Naive thymus-derived CD4-positive, alpha-beta T cell (primary cell): ENCODE data around the gene CALHM6. TPM values are rescaled to one million over a fixed set of nuclear protein-coding genes. Genes with fewer than 3 reads are reported as not detected.

ENCODE experiments used
- ATAC-seq: fragments of 150-1000 bp; cut with Tn5 transposase; 2 replicates; pipeline ENCODE4 v1.10.0; 2021; ENCODE audit warnings: mild to moderate bottlenecking, moderate library complexity
- CTCF ChIA-PET: fragments of 350-600 bp; sonication (Branson Sonifier 250); formaldehyde crosslinking; loops from one replicate; lab custom pipeline; 2021; ENCODE audit warnings: antibody characterized with exemption; lab: Charles Lee
- POLR2A ChIA-PET: fragments of 350-600 bp; sonication (Branson Sonifier 250); formaldehyde crosslinking; loops from one replicate; lab custom pipeline; 2021; ENCODE audit warnings: antibody characterized with exemption, inconsistent platforms; lab: Charles Lee
- DNase-seq, 9 donors: peaks; one replicate each; pipeline versions ENCODE4 v3.0.0 to v3.0.0-alpha.2; 2020 to 2022; ENCODE audit warnings: mixed read lengths in 1 of 9
- H3K27ac ChIP-seq: one replicate; pipeline ENCODE4 v1.7.0; 2013; ENCODE audit warnings: mild to moderate bottlenecking, low read depth, low read length, moderate library complexity
- H3K27me3 ChIP-seq, 2 donors: one replicate each; pipeline ENCODE4 v1.7.0; 2013; ENCODE audit warnings: low read length in 2 of 2, mild to moderate bottlenecking in 2 of 2, moderate library complexity in 2 of 2; ENCODE audit not compliant: control insufficient read depth in 2 of 2, insufficient read depth in 2 of 2
- H3K36me3 ChIP-seq, 3 experiments: 1 replicate in 2 of 3; 2 replicates in 1 of 3; pipeline ENCODE4 v1.7.0; 2013; ENCODE audit warnings: low read length in 3 of 3, mild to moderate bottlenecking in 3 of 3, moderate library complexity in 1 of 3; ENCODE audit not compliant: insufficient read depth in 3 of 3, control insufficient read depth in 2 of 3
- H3K4me1 ChIP-seq, 2 donors: one replicate each; pipeline ENCODE4 v1.7.0; 2013; ENCODE audit warnings: low read length in 2 of 2, mild to moderate bottlenecking in 2 of 2, moderate library complexity in 1 of 2; ENCODE audit not compliant: control insufficient read depth in 2 of 2, insufficient read depth in 2 of 2
- H3K4me3 ChIP-seq: 2 replicates; pipeline ENCODE4 v1.7.0; 2013; ENCODE audit warnings: mild to moderate bottlenecking, low read length
- H3K9me3 ChIP-seq, 3 experiments: 1 replicate in 2 of 3; 2 replicates in 1 of 3; pipeline ENCODE4 v1.7.0; 2013; ENCODE audit warnings: low read length in 3 of 3; ENCODE audit not compliant: control insufficient read depth in 2 of 3
- H3K27ac Mint-ChIP-seq, 9 donors: one replicate each; pipeline ENCODE4 v1.8.0; 2020 to 2022; ENCODE audit warnings: mixed read lengths in 9 of 9, mild to moderate bottlenecking in 8 of 9, moderate library complexity in 5 of 9, inconsistent platforms in 2 of 9
- H3K27me3 Mint-ChIP-seq, 5 donors: one replicate each; pipeline ENCODE4 v1.8.0; 2021 to 2022; ENCODE audit warnings: mixed read lengths in 5 of 5, mild to moderate bottlenecking in 1 of 5
- H3K36me3 Mint-ChIP-seq, 5 donors: one replicate each; pipeline ENCODE4 v1.8.0; 2020 to 2022; ENCODE audit warnings: mixed read lengths in 5 of 5, mild to moderate bottlenecking in 3 of 5, inconsistent platforms in 1 of 5
- H3K4me1 Mint-ChIP-seq, 7 donors: one replicate each; pipeline ENCODE4 v1.8.0; 2020 to 2022; ENCODE audit warnings: mixed read lengths in 7 of 7, mild to moderate bottlenecking in 3 of 7, inconsistent platforms in 1 of 7
- H3K4me3 Mint-ChIP-seq, 10 donors: one replicate each; pipeline ENCODE4 v1.8.0; 2020 to 2022; ENCODE audit warnings: mild to moderate bottlenecking in 10 of 10, mixed read lengths in 10 of 10, moderate library complexity in 6 of 10, inconsistent platforms in 2 of 10
- H3K9me3 Mint-ChIP-seq, 11 donors: one replicate each; pipeline ENCODE4 v1.8.0; 2020 to 2022; ENCODE audit warnings: mixed read lengths in 11 of 11, mild to moderate bottlenecking in 4 of 11, inconsistent platforms in 1 of 11, moderate library complexity in 1 of 11
- intact Hi-C, 2 donors: fragments of 100-400 bp; cut with micrococcal nuclease; formaldehyde crosslinking; loops; one replicate each; pipeline ENCODE4 v1.15.1; 2023
- polyA plus RNA-seq, 2 donors: library from polyadenylated mRNA; unstranded; fragments of 300-500 nt; fragmentation: Illumina TruSeq; gene quantifications; one replicate each; pipeline ENCODE4 v1.2.3, GENCODE V29; 2021
- total RNA-seq, 6 experiments: library from RNA in 5 of 6; stranded (reverse) in 5 of 6; gene quantifications; 1 replicate in 5 of 6; 2 replicates in 1 of 6; pipeline ENCODE4 v1.2.3 and lab custom pipeline; 2021 to 2026

CALHM6 gene
- total and polyA plus RNA-seq, 7 experiments from 2014 or later = 3.0 to 79.3 (median 16.3) TPM

GRCh38 chr6:116422238-116422637, 38.9 kb upstream of the CALHM6 start:
- H3K27ac Mint-ChIP-seq = no peak overlapping the region
- Histone ChIP-seq H3K36me3 (no peaks in the 10 kb centered on the region), H3K27me3 (no peaks in the 10 kb centered on the region), H3K4me1 (no peaks in the 10 kb centered on the region), H3K4me3 (no peak overlapping the region), H3K9me3 (no peaks in the 10 kb centered on the region), H3K27ac (no peak overlapping the region)
- no peak for DNase-seq
- H3K27me3 Mint-ChIP-seq = peaks cover 0 to 2% (median 0%) of the 10 kb centered on the region in 5 donors
- no peaks in the 10 kb centered on the region for H3K4me1 Mint-ChIP-seq
- H3K4me3 Mint-ChIP-seq = no peak overlapping the region
- H3K9me3 Mint-ChIP-seq = no peaks in the 10 kb centered on the region
- ATAC-seq = no peak
- intact Hi-C loops = no loop called here
- peaks cover 0 to 10% (median 0%) of the 10 kb centered on the region in 5 donors for H3K36me3 Mint-ChIP-seq
- ChIA-PET POLR2A (no interaction called here), CTCF (no interaction called here)

DNA sequence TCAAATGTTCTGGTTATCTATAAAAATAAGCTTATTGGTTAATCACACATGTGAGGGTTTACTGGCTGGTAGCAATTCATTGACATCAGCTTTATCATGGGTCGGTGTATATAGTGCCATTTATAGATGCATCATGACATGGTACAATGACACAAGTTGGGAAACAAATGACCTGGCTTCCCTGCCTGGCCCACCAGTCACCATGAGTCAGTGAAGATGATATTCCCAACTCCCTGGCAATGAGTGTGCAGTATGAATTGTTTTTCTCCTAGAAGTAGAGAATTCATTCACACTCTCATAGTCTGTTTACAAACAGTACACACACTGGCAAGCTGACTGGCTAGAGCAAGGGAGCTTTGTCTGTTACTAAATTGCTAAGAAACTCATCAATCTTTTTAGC, 37.2 kb upstream of the CALHM6 start:
- peaks cover 0 to 10% (median 0%) of the 10 kb centered on the region in 5 donors for H3K36me3 Mint-ChIP-seq
- H3K27ac Mint-ChIP-seq = no peak overlapping the region
- ChIA-PET POLR2A (no interaction called here), CTCF (no interaction called here)
- H3K4me1 ChIP-seq = no peaks in the 10 kb centered on the region
- ATAC-seq (no peak), DNase-seq (no peak)
- no peaks in the 10 kb centered on the region for H3K36me3 ChIP-seq
- H3K4me3 Mint-ChIP-seq = no peak overlapping the region
- H3K4me1 Mint-ChIP-seq = no peaks in the 10 kb centered on the region
- intact Hi-C loops = no loop called here
- no peak overlapping the region for H3K27ac ChIP-seq
- H3K4me3 ChIP-seq = no peak overlapping the region
- H3K27me3 ChIP-seq = no peaks in the 10 kb centered on the region
- no peaks in the 10 kb centered on the region for H3K9me3 Mint-ChIP-seq
- peaks cover 0 to 2% (median 0%) of the 10 kb centered on the region in 5 donors for H3K27me3 Mint-ChIP-seq
- H3K9me3 ChIP-seq = no peaks in the 10 kb centered on the region

DNA sequence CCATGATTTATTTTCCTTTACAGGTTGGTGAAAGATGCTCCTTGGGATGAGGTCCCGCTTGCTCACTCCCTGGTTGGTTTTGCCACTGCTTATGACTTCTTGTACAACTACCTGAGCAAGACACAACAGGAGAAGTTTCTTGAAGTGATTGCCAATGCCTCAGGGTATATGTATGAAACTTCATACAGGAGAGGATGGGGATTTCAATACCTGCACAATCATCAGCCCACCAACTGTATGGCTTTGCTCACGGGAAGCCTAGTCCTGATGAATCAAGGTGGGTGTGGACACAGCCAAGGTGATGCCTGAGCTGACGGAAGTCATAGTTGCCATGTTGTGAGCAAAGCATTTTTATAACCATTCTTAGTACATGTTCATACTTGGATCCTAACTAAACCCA, 34.6 kb upstream of the CALHM6 start:
- CTCF ChIA-PET = no interaction called here
- H3K9me3 ChIP-seq = no peaks in the 10 kb centered on the region

DNA sequence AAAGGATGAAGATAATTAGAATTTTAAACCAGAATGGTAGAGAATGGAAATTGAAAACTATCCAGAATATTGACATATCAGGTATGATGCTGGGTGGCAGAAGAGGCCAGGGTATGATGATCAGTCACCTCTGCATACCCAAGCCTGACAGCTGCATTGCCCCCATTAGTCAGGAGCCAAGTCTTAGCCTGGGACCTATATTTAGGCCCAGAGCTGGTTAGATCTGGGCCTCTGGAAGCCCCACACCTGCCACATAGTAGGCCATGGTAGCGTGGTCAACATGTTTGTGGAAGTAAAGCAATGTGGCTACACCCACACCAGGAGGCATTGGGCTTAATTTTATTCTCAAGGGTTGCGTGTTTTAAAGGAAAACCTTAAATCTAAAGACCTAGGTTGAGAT, 32.1 kb upstream of the CALHM6 start:
- ChIA-PET POLR2A (no interaction called here), CTCF (no interaction called here)
- Mint-ChIP-seq H3K27me3 (peaks cover 0 to 2% (median 0%) of the 10 kb centered on the region in 5 donors), H3K27ac (no peak overlapping the region), H3K9me3 (no peaks in the 10 kb centered on the region), H3K4me1 (no peaks in the 10 kb centered on the region), H3K36me3 (peaks cover 0 to 10% (median 0%) of the 10 kb centered on the region in 5 donors), H3K4me3 (no peak overlapping the region)
- intact Hi-C loops = no loop called here
- H3K27ac ChIP-seq = no peak overlapping the region
- H3K4me1 ChIP-seq = no peaks in the 10 kb centered on the region
- no peaks in the 10 kb centered on the region for H3K9me3 ChIP-seq
- DNase-seq (no peak), ATAC-seq (no peak)
- no peaks in the 10 kb centered on the region for H3K36me3 ChIP-seq
- no peak overlapping the region for H3K4me3 ChIP-seq
- no peaks in the 10 kb centered on the region for H3K27me3 ChIP-seq

More for the DNA sequence above, 34.6 kb upstream of the CALHM6 start:
- intact Hi-C loops = no loop called here
- Histone ChIP-seq H3K4me1 (no peaks in the 10 kb centered on the region), H3K27me3 (no peaks in the 10 kb centered on the region), H3K36me3 (no peaks in the 10 kb centered on the region), H3K27ac (no peak overlapping the region), H3K4me3 (no peak overlapping the region)
- Mint-ChIP-seq H3K9me3 (no peaks in the 10 kb centered on the region), H3K4me1 (no peaks in the 10 kb centered on the region), H3K27ac (no peak overlapping the region), H3K4me3 (no peak overlapping the region), H3K27me3 (peaks cover 0 to 2% (median 0%) of the 10 kb centered on the region in 5 donors), H3K36me3 (peaks cover 0 to 10% (median 0%) of the 10 kb centered on the region in 5 donors)
- POLR2A ChIA-PET = no interaction called here
- no peak for ATAC-seq
- DNase-seq = no peak

- POLR2A ChIA-PET = no interaction called here
- CTCF ChIA-PET = no interaction called here
- no peaks in the 10 kb centered on the region for H3K9me3 Mint-ChIP-seq
- no peak overlapping the region for H3K4me3 Mint-ChIP-seq
- H3K27ac Mint-ChIP-seq = no peak overlapping the region
- H3K36me3 Mint-ChIP-seq = peaks cover 0 to 9% (median 0%) of the 10 kb centered on the region in 5 donors
- intact Hi-C loops = no loop called here
- H3K36me3 ChIP-seq = no peaks in the 10 kb centered on the region
- no peaks in the 10 kb centered on the region for H3K4me1 Mint-ChIP-seq
- no peaks in the 10 kb centered on the region for H3K27me3 ChIP-seq
- no peak overlapping the region for H3K4me3 ChIP-seq
- no peaks in the 10 kb centered on the region for H3K9me3 ChIP-seq
- ATAC-seq (no peak), DNase-seq (no peak)
- no peak overlapping the region for H3K27ac ChIP-seq
- H3K4me1 ChIP-seq = no peaks in the 10 kb centered on the region
- H3K27me3 Mint-ChIP-seq = peaks cover 0 to 4% (median 0%) of the 10 kb centered on the region in 5 donors
Observed at GRCh38 chr6:116430860-116431259, 30.3 kb upstream of the CALHM6 start.

GRCh38 chr6:116431964-116432595, 29.1 kb upstream of the CALHM6 start:
- DNase-seq = no peak
- no peaks in the 10 kb centered on the region for H3K4me1 ChIP-seq
- Mint-ChIP-seq H3K4me3 (no peak overlapping the region), H3K27me3 (peaks cover 0 to 10% (median 0%) of the 10 kb centered on the region in 5 donors), H3K36me3 (peaks cover 0 to 5% (median 0%) of the 10 kb centered on the region in 5 donors), H3K4me1 (no peaks in the 10 kb centered on the region), H3K9me3 (no peaks in the 10 kb centered on the region), H3K27ac (no peak overlapping the region)
- CTCF ChIA-PET = interaction anchor here (0.7 kb wide), 1 partner anchor 602 kb away, joined by 3 read pairs; no protein-coding TSS in a partner anchor
- no peaks in the 10 kb centered on the region for H3K9me3 ChIP-seq
- POLR2A ChIA-PET = interaction anchor here (0.7 kb wide), 1 partner anchor 24 kb away, joined by 3 read pairs; no protein-coding TSS in a partner anchor
- no peaks in the 10 kb centered on the region for H3K27me3 ChIP-seq
- H3K4me3 ChIP-seq = no peak overlapping the region
- H3K27ac ChIP-seq = no peak overlapping the region
- no peak for ATAC-seq
- intact Hi-C loops = no loop called here
- no peaks in the 10 kb centered on the region for H3K36me3 ChIP-seq

DNA sequence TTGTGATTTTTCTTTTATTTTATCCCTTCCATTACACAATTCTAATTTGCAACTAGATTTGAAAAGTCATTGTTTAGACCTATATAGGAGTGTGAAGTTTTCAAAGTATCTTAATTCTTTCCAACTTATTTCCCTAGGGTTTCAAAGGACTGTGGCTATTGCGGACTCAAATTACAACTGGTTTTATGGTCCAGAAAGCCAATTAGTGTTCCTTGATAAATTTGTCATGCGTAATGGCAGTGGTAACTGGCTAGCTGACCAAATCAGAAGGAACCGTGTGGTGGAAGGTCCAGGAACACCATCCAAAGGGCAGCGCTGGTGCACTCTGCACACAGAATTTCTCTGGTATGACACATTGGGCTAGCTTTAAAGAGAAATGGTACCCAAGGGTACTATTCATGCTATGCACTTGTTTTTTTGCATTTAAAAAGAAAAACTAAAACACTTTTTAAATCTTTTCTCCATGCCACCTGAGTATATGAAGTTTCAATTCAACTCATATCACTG, 27.9 kb upstream of the CALHM6 start:
- no peak overlapping the region for H3K27ac ChIP-seq
- Mint-ChIP-seq H3K36me3 (peaks cover 0 to 5% (median 0%) of the 10 kb centered on the region in 5 donors), H3K27ac (no peak overlapping the region), H3K4me1 (no peaks in the 10 kb centered on the region), H3K9me3 (no peaks in the 10 kb centered on the region), H3K27me3 (peaks cover 0 to 12% (median 0%) of the 10 kb centered on the region in 5 donors), H3K4me3 (no peak overlapping the region)
- no peak overlapping the region for H3K4me3 ChIP-seq
- ChIA-PET CTCF (no interaction called here), POLR2A (no interaction called here)
- no peaks in the 10 kb centered on the region for H3K36me3 ChIP-seq
- no peaks in the 10 kb centered on the region for H3K9me3 ChIP-seq
- no peaks in the 10 kb centered on the region for H3K27me3 ChIP-seq
- ATAC-seq = no peak
- H3K4me1 ChIP-seq = no peaks in the 10 kb centered on the region
- no peak for DNase-seq
- intact Hi-C loops = no loop called here
